ENCODE results near the gene PRPF38B. TPM values are rescaled to one million over a fixed set of nuclear protein-coding genes. Genes with fewer than 3 reads are reported as not detected.
A peak's percentile ranks its signal among the peaks of the same experiment; 100 is the strongest.
"Not testable (repeated sequence)": the region's sequence is repeated elsewhere in the genome, so short reads cannot be mapped to it uniquely, and the experiment has no call there.

PRPF38B gene
- total RNA-seq, 4 donors from 2014 or later: 25.0 to 41.0 (median 29.8) TPM

GRCh38 chr1:108661030-108661609 lies 31.0 kb upstream of the PRPF38B start, which contains the start of gene HENMT1:
Gene HENMT1 (minus strand): TSS chr1:108661093. CDS start chr1:108659884, 1,209 bp downstream.
- no peaks in the 10 kb centered on the region for H3K36me3 ChIP-seq
- intact Hi-C loops (cut with DNase I): no loop called here
- TF ChIP-seq POLR2A (IDR thresholded peaks at IDR 0.05): peak in 1 of 2 donors; percentile 10
- no peak for TF ChIP-seq CTCF (IDR thresholded peaks at IDR 0.05)
- DNase-seq: peak; percentile 44 to 47
- H3K9me3 ChIP-seq: no peaks in the 10 kb centered on the region
- H3K4me3 ChIP-seq (replicated peaks in 1 of 3): peak within 1 kb of the TSS; percentile 11 to 97 (median 44)
- H3K27me3 ChIP-seq: no peaks in the 10 kb centered on the region
- H3K27ac ChIP-seq: peak within 1 kb of the TSS; percentile 88 to 93 (median 89)
- H3K4me1 ChIP-seq: peaks cover 0 to 4% of the 10 kb centered on the region in 2 donors
- 5 to 6% methylated on average over 14 to 56 of the region's 81 CpGs for WGBS, 2 donors

GRCh38 chr1:108663074-108663473 lies 29.0 kb upstream of the PRPF38B start:
- Histone ChIP-seq H3K27ac (no peak overlapping the region), H3K36me3 (no peaks in the 10 kb centered on the region), H3K4me3 (replicated peaks in 1 of 3) (no peak overlapping the region), H3K27me3 (no peaks in the 10 kb centered on the region), H3K4me1 (peaks cover 0 to 4% of the 10 kb centered on the region in 2 donors), H3K9me3 (no peaks in the 10 kb centered on the region)
- WGBS, 2 donors: 90 to 94% methylated on average over 2 of the region's 2 CpGs
- TF ChIP-seq POLR2A (IDR thresholded peaks at IDR 0.05) (no peak), CTCF (IDR thresholded peaks at IDR 0.05) (no peak)
- intact Hi-C loops (cut with DNase I): no loop called here
- no peak for DNase-seq

- 88% methylated on average over 6 of the region's 6 CpGs for WGBS, 2 donors
These were observed 27.6 kb upstream of the PRPF38B start for GRCh38 chr1:108664481-108664880.

GRCh38 chr1:108665067-108665466 lies 27.0 kb upstream of the PRPF38B start:
- TF ChIP-seq CTCF (IDR thresholded peaks at IDR 0.05): no peak
- no peak for TF ChIP-seq POLR2A (IDR thresholded peaks at IDR 0.05)
- DNase-seq: no peak
- no peaks in the 10 kb centered on the region for H3K36me3 ChIP-seq
- no peaks in the 10 kb centered on the region for H3K27me3 ChIP-seq
- intact Hi-C loops (cut with DNase I): no loop called here
- no peaks in the 10 kb centered on the region for H3K9me3 ChIP-seq
- H3K4me1 ChIP-seq: peaks cover 0 to 4% of the 10 kb centered on the region in 2 donors
- no peak overlapping the region for H3K4me3 ChIP-seq (replicated peaks in 1 of 3)
- no peak overlapping the region for H3K27ac ChIP-seq
- 81 to 83% methylated on average over 2 of the region's 2 CpGs for WGBS, 2 donors

More at GRCh38 chr1:108664481-108664880, 27.6 kb upstream of the PRPF38B start:
- Histone ChIP-seq H3K9me3 (no peaks in the 10 kb centered on the region), H3K36me3 (no peaks in the 10 kb centered on the region), H3K27ac (no peak overlapping the region), H3K27me3 (no peaks in the 10 kb centered on the region), H3K4me1 (peaks cover 0 to 4% of the 10 kb centered on the region in 2 donors), H3K4me3 (replicated peaks in 1 of 3) (no peak overlapping the region)
- DNase-seq: no peak
- intact Hi-C loops (cut with DNase I): no loop called here
- no peak for TF ChIP-seq POLR2A (IDR thresholded peaks at IDR 0.05)
- no peak for TF ChIP-seq CTCF (IDR thresholded peaks at IDR 0.05)

GRCh38 chr1:108665771-108666170 lies 26.3 kb upstream of the PRPF38B start:
- H3K27me3 ChIP-seq: no peaks in the 10 kb centered on the region
- H3K27ac ChIP-seq: no peak overlapping the region
- H3K9me3 ChIP-seq: no peaks in the 10 kb centered on the region
- DNase-seq: no peak
- TF ChIP-seq POLR2A (IDR thresholded peaks at IDR 0.05) (no peak), CTCF (IDR thresholded peaks at IDR 0.05) (no peak)
- intact Hi-C loops (cut with DNase I): no loop called here
- H3K36me3 ChIP-seq: no peaks in the 10 kb centered on the region
- WGBS, 2 donors: 74 to 91% methylated on average over 1 of the region's 1 CpG
- no peak overlapping the region for H3K4me3 ChIP-seq (replicated peaks in 1 of 3)
- H3K4me1 ChIP-seq: peaks cover 0 to 4% of the 10 kb centered on the region in 2 donors

- 94 to 95% methylated on average over 14 to 24 of the region's 28 CpGs for WGBS, 2 donors
- H3K36me3 ChIP-seq; H3K9me3 ChIP-seq; H3K27ac ChIP-seq; H3K4me3 ChIP-seq (replicated peaks in 1 of 3); H3K27me3 ChIP-seq; H3K4me1 ChIP-seq; intact Hi-C loops (cut with DNase I); DNase-seq: not testable (repeated sequence)
These were observed 24.7 kb upstream of the PRPF38B start for GRCh38 chr1:108667422-108667821.

All from thyroid gland (tissue), 4 donors.